ENCODE data around the gene VLDLR. TPM values are rescaled to one million over a fixed set of nuclear protein-coding genes. Genes with fewer than 3 reads are reported as not detected.

Gene VLDLR
- total RNA-seq, 1 donor from 2014 or later, result 28.8 TPM

- Mint-ChIP-seq H3K27ac (ENCODE audit: unreplicated experiment) (no peak overlapping the region), H3K36me3 (ENCODE audit: unreplicated experiment) (peaks cover 14% of the 10 kb centered on the region), H3K9me3 (ENCODE audit: unreplicated experiment) (peaks cover 9% of the 10 kb centered on the region), H3K4me3 (ENCODE audit: unreplicated experiment) (no peak overlapping the region), H3K4me1 (ENCODE audit: low read depth, unreplicated experiment) (peaks cover 14% of the 10 kb centered on the region), H3K27me3 (ENCODE audit: unreplicated experiment) (peaks cover 2% of the 10 kb centered on the region)
- TF ChIP-seq CTCF (IDR thresholded peaks at IDR 0.05; ENCODE audit: partially characterized antibody, unreplicated experiment), result no peak
- DNase-seq, result no peak
Observed at GRCh38 chr9:2664174-2665065, 42.8 kb downstream of the VLDLR start.

- peaks cover 2% of the 10 kb centered on the region for H3K27me3 Mint-ChIP-seq (ENCODE audit: unreplicated experiment)
- H3K4me1 Mint-ChIP-seq (ENCODE audit: low read depth, unreplicated experiment), result peaks cover 14% of the 10 kb centered on the region
- DNase-seq, result no peak
- H3K27ac Mint-ChIP-seq (ENCODE audit: unreplicated experiment), result no peak overlapping the region
- peaks cover 9% of the 10 kb centered on the region for H3K9me3 Mint-ChIP-seq (ENCODE audit: unreplicated experiment)
- no peak overlapping the region for H3K4me3 Mint-ChIP-seq (ENCODE audit: unreplicated experiment)
- H3K36me3 Mint-ChIP-seq (ENCODE audit: unreplicated experiment), result peaks cover 14% of the 10 kb centered on the region
- no peak for TF ChIP-seq CTCF (IDR thresholded peaks at IDR 0.05; ENCODE audit: partially characterized antibody, unreplicated experiment)
Observed at GRCh38 chr9:2666569-2666968, 45.0 kb downstream of the VLDLR start.

GRCh38 chr9:2673161-2673560, 51.6 kb downstream of the VLDLR start:
- Mint-ChIP-seq H3K9me3 (ENCODE audit: unreplicated experiment) (no peaks in the 10 kb centered on the region), H3K4me1 (ENCODE audit: low read depth, unreplicated experiment) (no peaks in the 10 kb centered on the region), H3K4me3 (ENCODE audit: unreplicated experiment) (no peak overlapping the region), H3K27me3 (ENCODE audit: unreplicated experiment) (no peaks in the 10 kb centered on the region), H3K36me3 (ENCODE audit: unreplicated experiment) (peaks cover under 1% of the 10 kb centered on the region), H3K27ac (ENCODE audit: unreplicated experiment) (no peak overlapping the region)
- TF ChIP-seq CTCF (IDR thresholded peaks at IDR 0.05; ENCODE audit: partially characterized antibody, unreplicated experiment), result no peak
- no peak for DNase-seq

GRCh38 chr9:2674141-2674824, 52.7 kb downstream of the VLDLR start:
- no peak for TF ChIP-seq CTCF (IDR thresholded peaks at IDR 0.05; ENCODE audit: partially characterized antibody, unreplicated experiment)
- no peak overlapping the region for H3K27ac Mint-ChIP-seq (ENCODE audit: unreplicated experiment)
- no peaks in the 10 kb centered on the region for H3K27me3 Mint-ChIP-seq (ENCODE audit: unreplicated experiment)
- H3K9me3 Mint-ChIP-seq (ENCODE audit: unreplicated experiment), result no peaks in the 10 kb centered on the region
- H3K4me1 Mint-ChIP-seq (ENCODE audit: low read depth, unreplicated experiment), result no peaks in the 10 kb centered on the region
- no peak overlapping the region for H3K4me3 Mint-ChIP-seq (ENCODE audit: unreplicated experiment)
- no peaks in the 10 kb centered on the region for H3K36me3 Mint-ChIP-seq (ENCODE audit: unreplicated experiment)
- no peak for DNase-seq

- H3K27ac Mint-ChIP-seq (ENCODE audit: unreplicated experiment), result no peak overlapping the region
- H3K9me3 Mint-ChIP-seq (ENCODE audit: unreplicated experiment), result no peaks in the 10 kb centered on the region
- no peak overlapping the region for H3K4me3 Mint-ChIP-seq (ENCODE audit: unreplicated experiment)
- no peaks in the 10 kb centered on the region for H3K27me3 Mint-ChIP-seq (ENCODE audit: unreplicated experiment)
- no peaks in the 10 kb centered on the region for H3K36me3 Mint-ChIP-seq (ENCODE audit: unreplicated experiment)
- H3K4me1 Mint-ChIP-seq (ENCODE audit: low read depth, unreplicated experiment), result no peaks in the 10 kb centered on the region
- no peak for DNase-seq
- TF ChIP-seq CTCF (IDR thresholded peaks at IDR 0.05; ENCODE audit: partially characterized antibody, unreplicated experiment), result no peak
Observed at GRCh38 chr9:2675834-2676233, 54.2 kb downstream of the VLDLR start.
